ENCODE measurements around the gene AKAP1. TPM values are rescaled to one million over a fixed set of nuclear protein-coding genes. Genes with fewer than 3 reads are reported as not detected.

Gene AKAP1
- total RNA-seq, 2 donors from 2014 or later = 11.6 to 18.5 TPM

GRCh38 chr17:57090560-57091185 lies 5.6 kb downstream of the AKAP1 start:
- H3K9me3 Mint-ChIP-seq = no peaks in the 10 kb centered on the region
- H3K27ac ChIP-seq (ENCODE audit: low read depth, low read length) = no peak overlapping the region
- no peak for TF ChIP-seq CTCF (conservative IDR thresholded peaks at IDR 0.05)
- no peak overlapping the region for H3K27ac Mint-ChIP-seq
- H3K27me3 ChIP-seq (ENCODE audit: control insufficient read depth, insufficient read depth, low read length, poor library complexity, severe bottlenecking) = peaks cover 17% of the 10 kb centered on the region
- no peak overlapping the region for H3K9ac ChIP-seq (ENCODE audit: extremely low read depth, low read length, poor library complexity, severe bottlenecking)
- 83% methylated on average over 3 to 4 of the region's 4 CpGs for WGBS, 2 experiments (ENCODE audit: insufficient coverage in 1 of 2, insufficient read length in 1 of 2)
- peaks cover 11% of the 10 kb centered on the region for H3K4me1 ChIP-seq (ENCODE audit: control insufficient read depth, insufficient read depth, low read length)
- H3K4me3 Mint-ChIP-seq = no peak overlapping the region
- no peak overlapping the region for H3K4me3 ChIP-seq (ENCODE audit: low read length)
- H3K9me3 ChIP-seq (ENCODE audit: control insufficient read depth, low read length) = no peaks in the 10 kb centered on the region
- peaks cover 12% of the 10 kb centered on the region for H3K27me3 Mint-ChIP-seq (ENCODE audit: insufficient read depth)
- H3K36me3 ChIP-seq (ENCODE audit: control insufficient read depth, insufficient read depth, low read length) = no peaks in the 10 kb centered on the region
- no peaks in the 10 kb centered on the region for H3K36me3 Mint-ChIP-seq (ENCODE audit: low read depth)
- no peak for DNase-seq
- peaks cover 56% of the 10 kb centered on the region for H3K4me1 Mint-ChIP-seq

GRCh38 chr17:57091186-57091618 lies 6.2 kb downstream of the AKAP1 start:
- peaks cover 56% of the 10 kb centered on the region for H3K4me1 Mint-ChIP-seq
- Histone ChIP-seq H3K27me3 (ENCODE audit: control insufficient read depth, insufficient read depth, low read length, poor library complexity, severe bottlenecking) (peaks cover 17% of the 10 kb centered on the region), H3K4me3 (ENCODE audit: low read length) (no peak overlapping the region), H3K4me1 (ENCODE audit: control insufficient read depth, insufficient read depth, low read length) (peaks cover 11% of the 10 kb centered on the region), H3K9me3 (ENCODE audit: control insufficient read depth, low read length) (no peaks in the 10 kb centered on the region), H3K27ac (ENCODE audit: low read depth, low read length) (no peak overlapping the region), H3K9ac (ENCODE audit: extremely low read depth, low read length, poor library complexity, severe bottlenecking) (no peak overlapping the region), H3K36me3 (ENCODE audit: control insufficient read depth, insufficient read depth, low read length) (no peaks in the 10 kb centered on the region)
- H3K9me3 Mint-ChIP-seq = no peaks in the 10 kb centered on the region
- TF ChIP-seq CTCF (conservative IDR thresholded peaks at IDR 0.05) = no peak
- no peak overlapping the region for H3K4me3 Mint-ChIP-seq
- 78 to 90% methylated on average over 1 to 5 of the region's 5 CpGs for WGBS, 2 experiments (ENCODE audit: insufficient coverage in 1 of 2, insufficient read length in 1 of 2)
- peaks cover 12% of the 10 kb centered on the region for H3K27me3 Mint-ChIP-seq (ENCODE audit: insufficient read depth)
- H3K36me3 Mint-ChIP-seq (ENCODE audit: low read depth) = no peaks in the 10 kb centered on the region
- H3K27ac Mint-ChIP-seq = no peak overlapping the region
- peak; percentile 47 for DNase-seq

- peaks cover 11% of the 10 kb centered on the region for H3K4me1 ChIP-seq (ENCODE audit: control insufficient read depth, insufficient read depth, low read length)
- Mint-ChIP-seq H3K4me3 (no peak overlapping the region), H3K36me3 (ENCODE audit: low read depth) (no peaks in the 10 kb centered on the region), H3K9me3 (no peaks in the 10 kb centered on the region), H3K27me3 (ENCODE audit: insufficient read depth) (peaks cover 7% of the 10 kb centered on the region), H3K4me1 (peaks cover 49% of the 10 kb centered on the region), H3K27ac (no peak overlapping the region)
- no peaks in the 10 kb centered on the region for H3K36me3 ChIP-seq (ENCODE audit: control insufficient read depth, insufficient read depth, low read length)
- no peak overlapping the region for H3K4me3 ChIP-seq (ENCODE audit: low read length)
- no peak overlapping the region for H3K9ac ChIP-seq (ENCODE audit: extremely low read depth, low read length, poor library complexity, severe bottlenecking)
- no peak overlapping the region for H3K27ac ChIP-seq (ENCODE audit: low read depth, low read length)
- TF ChIP-seq CTCF (conservative IDR thresholded peaks at IDR 0.05) = no peak
- 88% methylated on average over 2 of the region's 2 CpGs; no CpG with 5 or more reads in 1 of the 2 experiments for WGBS, 2 experiments (ENCODE audit: insufficient coverage in 1 of 2, insufficient read length in 1 of 2)
- peaks cover 9% of the 10 kb centered on the region for H3K27me3 ChIP-seq (ENCODE audit: control insufficient read depth, insufficient read depth, low read length, poor library complexity, severe bottlenecking)
- H3K9me3 ChIP-seq (ENCODE audit: control insufficient read depth, low read length) = no peaks in the 10 kb centered on the region
- DNase-seq = peak; percentile 48
Measured at GRCh38 chr17:57092171-57092570, 7.1 kb downstream of the AKAP1 start.

All from endodermal cell (in vitro differentiated cells).